HUES64 (cell line): Measurements from ENCODE around the gene STAT1.

Experiments
- H3K27ac ChIP-seq: 2 replicates; pipeline ENCODE4 v1.7.0; 2013; ENCODE audit warnings: low read depth, low read length, inconsistent platforms
- H3K27me3 ChIP-seq: 2 replicates; pipeline ENCODE4 v1.6.1; 2013; ENCODE audit warnings: mild to moderate bottlenecking, low read length; ENCODE audit not compliant: insufficient read depth
- H3K36me3 ChIP-seq: 2 replicates; pipeline ENCODE4 v1.6.1; 2013; ENCODE audit warnings: mild to moderate bottlenecking, low read length; ENCODE audit not compliant: insufficient read depth
- H3K4me1 ChIP-seq: 2 replicates; pipeline ENCODE4 v1.6.1; 2013; ENCODE audit warnings: mild to moderate bottlenecking, low read length, moderate library complexity; ENCODE audit not compliant: insufficient read depth
- H3K4me3 ChIP-seq: 2 replicates; pipeline ENCODE4 v1.5.1; 2013; ENCODE audit warnings: mild to moderate bottlenecking, low read length, moderate library complexity
- H3K9ac ChIP-seq: 2 replicates; pipeline ENCODE4 v1.6.1; 2013; ENCODE audit warnings: mild to moderate bottlenecking, low read depth, low read length
- H3K9me3 ChIP-seq: 2 replicates; pipeline ENCODE4 v1.6.1; 2013; ENCODE audit warnings: low read depth, low read length; ENCODE audit not compliant: insufficient read depth
- WGBS: fragments of 150-250, 120-280 bp; methylation state at CpG from one replicate; pipeline ENCODE4 v1.1.7; 2013; ENCODE audit warnings: missing lambda C conversion rate; 5-methylcytosine and 5-hydroxymethylcytosine counted together

Gene STAT1

GRCh38 chr2:191030521-191031154, 16.7 kb upstream of the STAT1 start:
- H3K9me3 ChIP-seq = no peaks in the 10 kb centered on the region
- no peak overlapping the region for H3K9ac ChIP-seq
- H3K4me1 ChIP-seq = peaks cover 5% of the 10 kb centered on the region
- H3K27ac ChIP-seq = no peak overlapping the region
- no peak overlapping the region for H3K4me3 ChIP-seq
- no peaks in the 10 kb centered on the region for H3K27me3 ChIP-seq
- 51% methylated on average over 7 of the region's 8 CpGs for WGBS
- H3K36me3 ChIP-seq = no peaks in the 10 kb centered on the region

GRCh38 chr2:191029280-191029950, 15.4 kb upstream of the STAT1 start:
- H3K36me3 ChIP-seq = no peaks in the 10 kb centered on the region
- H3K4me3 ChIP-seq = no peak overlapping the region
- H3K9me3 ChIP-seq = no peaks in the 10 kb centered on the region
- H3K9ac ChIP-seq = no peak overlapping the region
- no peaks in the 10 kb centered on the region for H3K27me3 ChIP-seq
- H3K4me1 ChIP-seq = peaks cover 5% of the 10 kb centered on the region
- H3K27ac ChIP-seq = no peak overlapping the region
- WGBS = 85% methylated on average over 10 of the region's 10 CpGs

- H3K4me1 ChIP-seq = no peaks in the 10 kb centered on the region; the same call in 1 of the 2 replicates
- no peaks in the 10 kb centered on the region for H3K36me3 ChIP-seq
- no peaks in the 10 kb centered on the region; the same call in 1 of the 2 replicates for H3K27me3 ChIP-seq
- no peak overlapping the region for H3K27ac ChIP-seq
- no peak overlapping the region for H3K4me3 ChIP-seq
- no peaks in the 10 kb centered on the region for H3K9me3 ChIP-seq
- H3K9ac ChIP-seq = no peak overlapping the region
- 40% methylated on average over 2 of the region's 2 CpGs for WGBS
Observed at GRCh38 chr2:191026377-191026776, 12.4 kb upstream of the STAT1 start.

- Histone ChIP-seq H3K4me3 (no peak overlapping the region), H3K9ac (no peak overlapping the region), H3K36me3 (no peaks in the 10 kb centered on the region), H3K9me3 (no peaks in the 10 kb centered on the region), H3K4me1 (peaks cover 6% of the 10 kb centered on the region; the same call in 1 of the 2 replicates), H3K27me3 (no peaks in the 10 kb centered on the region; the same call in 1 of the 2 replicates), H3K27ac (no peak overlapping the region)
- WGBS = 88% methylated on average over 1 of the region's 1 CpG
Observed at GRCh38 chr2:191025135-191025534, 11.2 kb upstream of the STAT1 start.

GRCh38 chr2:191023235-191023679, 9.3 kb upstream of the STAT1 start:
- no peak overlapping the region for H3K4me3 ChIP-seq
- H3K27me3 ChIP-seq = peaks cover 15% of the 10 kb centered on the region; the same call in 1 of the 2 replicates
- no peaks in the 10 kb centered on the region for H3K9me3 ChIP-seq
- no peaks in the 10 kb centered on the region for H3K36me3 ChIP-seq
- no peak overlapping the region for H3K9ac ChIP-seq
- peaks cover 11% of the 10 kb centered on the region; the same call in 1 of the 2 replicates for H3K4me1 ChIP-seq
- WGBS = 93% methylated on average over 7 of the region's 7 CpGs
- H3K27ac ChIP-seq = no peak overlapping the region

GRCh38 chr2:191020742-191021381, 6.9 kb upstream of the STAT1 start:
- WGBS = 49% methylated on average over 14 of the region's 14 CpGs
- H3K9me3 ChIP-seq = no peaks in the 10 kb centered on the region
- H3K4me1 ChIP-seq = peaks cover 11% of the 10 kb centered on the region; the same call in 1 of the 2 replicates
- H3K36me3 ChIP-seq = no peaks in the 10 kb centered on the region
- H3K27ac ChIP-seq = peak overlapping the region; percentile 90
- peaks cover 36% of the 10 kb centered on the region for H3K27me3 ChIP-seq
- peak overlapping the region; percentile 91 for H3K9ac ChIP-seq
- H3K4me3 ChIP-seq = peak overlapping the region; percentile 94

- Histone ChIP-seq H3K27ac (peak overlapping the region; percentile 90), H3K36me3 (no peaks in the 10 kb centered on the region), H3K4me3 (peak overlapping the region; percentile 94), H3K4me1 (peaks cover 11% of the 10 kb centered on the region; the same call in 1 of the 2 replicates), H3K9ac (peak overlapping the region; percentile 91), H3K9me3 (no peaks in the 10 kb centered on the region), H3K27me3 (peaks cover 42% of the 10 kb centered on the region)
- under 1% methylated on average over 59 of the region's 59 CpGs for WGBS
Observed at GRCh38 chr2:191020221-191020741, 6.3 kb upstream of the STAT1 start.

GRCh38 chr2:191019376-191019775, 5.4 kb upstream of the STAT1 start:
- no peak overlapping the region for H3K27ac ChIP-seq
- H3K4me3 ChIP-seq = peak overlapping the region; percentile 94; the same call in 1 of the 2 replicates
- no peak overlapping the region for H3K9ac ChIP-seq
- 100% methylated on average over 3 of the region's 3 CpGs for WGBS
- H3K36me3 ChIP-seq = no peaks in the 10 kb centered on the region
- H3K9me3 ChIP-seq = no peaks in the 10 kb centered on the region; the same call in 1 of the 2 replicates
- H3K4me1 ChIP-seq = peaks cover 11% of the 10 kb centered on the region; the same call in 1 of the 2 replicates
- H3K27me3 ChIP-seq = peaks cover 50% of the 10 kb centered on the region

- no peak overlapping the region for H3K27ac ChIP-seq
- H3K9me3 ChIP-seq = no peaks in the 10 kb centered on the region; the same call in 1 of the 2 replicates
- H3K4me3 ChIP-seq = no peak overlapping the region
- H3K4me1 ChIP-seq = peaks cover 11% of the 10 kb centered on the region; the same call in 1 of the 2 replicates
- H3K9ac ChIP-seq = no peak overlapping the region
- peaks cover 50% of the 10 kb centered on the region for H3K27me3 ChIP-seq
- H3K36me3 ChIP-seq = no peaks in the 10 kb centered on the region
- WGBS = 98% methylated on average over 2 of the region's 3 CpGs
Observed at GRCh38 chr2:191018643-191019119, 4.7 kb upstream of the STAT1 start.

- H3K9me3 ChIP-seq = no peaks in the 10 kb centered on the region; the same call in 1 of the 2 replicates
- no peak overlapping the region for H3K9ac ChIP-seq
- 100% methylated on average over 1 of the region's 1 CpG for WGBS
- no peaks in the 10 kb centered on the region for H3K36me3 ChIP-seq
- peaks cover 50% of the 10 kb centered on the region for H3K27me3 ChIP-seq
- H3K4me1 ChIP-seq = peaks cover 14% of the 10 kb centered on the region; the same call in 1 of the 2 replicates
- H3K27ac ChIP-seq = no peak overlapping the region
- no peak overlapping the region for H3K4me3 ChIP-seq
Observed at GRCh38 chr2:191018048-191018447, 4.1 kb upstream of the STAT1 start.
